PC-9 (cell line): ENCODE measurements around the gene PPP1R27. TPM values are rescaled to one million over a fixed set of nuclear protein-coding genes. Genes with fewer than 3 reads are reported as not detected.

Source experiments
- BruUV-seq: library from RNA; stranded (reverse); fragments of 400-500 nt; replicated peaks from 2 replicates; lab custom pipeline; 2021; lab: Mats Ljungman, UMichigan
- CTCF ChIA-PET: fragments of 300-600 bp; sonication (Branson Sonifier 250); formaldehyde crosslinking; loops from one replicate; lab custom pipeline; 2022; ENCODE audit warnings: antibody characterized with exemption; lab: Charles Lee
- POLR2A ChIA-PET: fragments of 300-600 bp; sonication (Branson Sonifier 250); formaldehyde crosslinking; loops from one replicate; lab custom pipeline; 2022; ENCODE audit warnings: antibody characterized with exemption; ENCODE audit not compliant: unreplicated experiment; lab: Charles Lee
- DNase-seq, 2 experiments: peaks; one replicate each; pipeline versions ENCODE4 v3.0.0 to v3.0.0-alpha.2; 2015 to 2022; ENCODE audit warnings: mixed read lengths in 1 of 2
- H2AFZ ChIP-seq: fragments of 200-600 bp; sonication (generic); 2 replicates; pipeline ENCODE4 v1.8.1; 2017; ENCODE audit warnings: antibody characterized with exemption
- H3F3A ChIP-seq: fragments of 200-600 bp; sonication (generic); 2 replicates; pipeline ENCODE4 v1.8.1; 2017; ENCODE audit warnings: antibody characterized with exemption, mild to moderate bottlenecking, low read depth; ENCODE audit not compliant: insufficient read depth
- H3K27ac ChIP-seq: fragments of 200-600 bp; sonication (generic); 2 replicates; pipeline ENCODE4 v1.6.1; 2016; ENCODE audit warnings: mixed run types
- H3K27me3 ChIP-seq: fragments of 200-600 bp; sonication (generic); 2 replicates; pipeline ENCODE4 v1.6.1; 2016; ENCODE audit warnings: low read depth, mixed run types; ENCODE audit not compliant: insufficient read depth
- H3K36me3 ChIP-seq: fragments of 200-600 bp; sonication (generic); 2 replicates; pipeline ENCODE4 v1.6.1; 2016; ENCODE audit warnings: low read depth, mixed run types
- H3K4me1 ChIP-seq: fragments of 200-600 bp; sonication (generic); replicated peaks from 2 replicates; pipeline ENCODE4 v1.6.1; 2016; ENCODE audit warnings: mixed run types; ENCODE audit not compliant: insufficient read depth
- H3K4me2 ChIP-seq: fragments of 200-600 bp; sonication (generic); 2 replicates; pipeline ENCODE4 v1.6.1; 2017; ENCODE audit warnings: mixed run types
- H3K4me3 ChIP-seq: fragments of 200-600 bp; sonication (generic); 2 replicates; pipeline ENCODE4 v1.6.1; 2016; ENCODE audit warnings: mixed run types
- H3K79me2 ChIP-seq: fragments of 200-600 bp; sonication (generic); 2 replicates; pipeline ENCODE4 v1.6.1; 2017; ENCODE audit warnings: low read depth, mixed run types
- H3K9me2 ChIP-seq: fragments of 200-600 bp; sonication (generic); 2 replicates; pipeline ENCODE4 v1.8.1; 2017; ENCODE audit warnings: mild to moderate bottlenecking; ENCODE audit not compliant: insufficient read depth
- H3K9me3 ChIP-seq: fragments of 200-600 bp; sonication (generic); 2 replicates; pipeline ENCODE4 v1.8.1; 2016; ENCODE audit warnings: low read depth; ENCODE audit not compliant: insufficient read depth
- H4K20me1 ChIP-seq: fragments of 200-600 bp; sonication (generic); 2 replicates; pipeline ENCODE4 v1.8.1; 2017; ENCODE audit not compliant: insufficient read depth
- CTCF ChIP-seq: fragments of 200-600 bp; sonication (generic); conservative IDR thresholded peaks from 2 replicates; pipeline ENCODE4 v1.6.1; 2017; ENCODE audit warnings: mixed run types, antibody characterized with exemption, mild to moderate bottlenecking, moderate library complexity
- EZH2 ChIP-seq: fragments of 200-600 bp; sonication (generic); IDR thresholded peaks from 2 replicates; pipeline ENCODE4 v1.8.0; 2017; ENCODE audit warnings: antibody characterized with exemption, low read depth
- intact Hi-C: fragments of 100-400 bp; cut with micrococcal nuclease; formaldehyde crosslinking; loops from one replicate; pipeline ENCODE4 v1.10.0; 2022; ENCODE audit not compliant: unreplicated experiment
- total RNA-seq: library from RNA; stranded (reverse); gene quantifications from 2 replicates; pipeline ENCODE4 v1.2.3, GENCODE V29; 2021

PPP1R27 gene
- total RNA-seq, 1 experiment from 2014 or later, result not detected

- Histone ChIP-seq H3K36me3 (peaks cover 10% of the 10 kb centered on the region; the same call in 1 of the 2 replicates), H3K27me3 (no peaks in the 10 kb centered on the region), H3K9me3 (no peaks in the 10 kb centered on the region), H4K20me1 (peaks cover 42% of the 10 kb centered on the region), H3K79me2 (peaks cover 44% of the 10 kb centered on the region), H3K4me3 (no peak overlapping the region), H3K9me2 (no peaks in the 10 kb centered on the region), H2AFZ (no peak overlapping the region), H3K4me2 (no peak overlapping the region), H3F3A (peaks cover 54% of the 10 kb centered on the region), H3K4me1 (no peaks in the 10 kb centered on the region), H3K27ac (no peak overlapping the region)
- no peak for DNase-seq
- CTCF ChIA-PET, result no interaction called here
- POLR2A ChIA-PET, result no interaction called here
- BruUV-seq, result no TSS peak
- intact Hi-C loops, result no loop called here
- TF ChIP-seq CTCF, result no peak
- TF ChIP-seq EZH2, result no peak
Measured at GRCh38 chr17:81863833-81864768, 29.3 kb upstream of the PPP1R27 start.

GRCh38 chr17:81863123-81863675 lies 28.3 kb upstream of the PPP1R27 start:
- H3K79me2 ChIP-seq, result peaks cover 53% of the 10 kb centered on the region
- no TSS peak for BruUV-seq
- H3K27ac ChIP-seq, result no peak overlapping the region

More at GRCh38 chr17:81863123-81863675, 28.3 kb upstream of the PPP1R27 start:
- DNase-seq, result no peak
- no peak for TF ChIP-seq CTCF
- TF ChIP-seq EZH2, result no peak
- H3K36me3 ChIP-seq, result peaks cover 10% of the 10 kb centered on the region; the same call in 1 of the 2 replicates
- intact Hi-C loops, result no loop called here
- H2AFZ ChIP-seq, result no peak overlapping the region
- no peaks in the 10 kb centered on the region for H3K9me2 ChIP-seq
- POLR2A ChIA-PET, result no interaction called here
- H3F3A ChIP-seq, result peaks cover 47% of the 10 kb centered on the region; the same call in 1 of the 2 replicates
- no peak overlapping the region for H3K4me3 ChIP-seq
- no peaks in the 10 kb centered on the region for H3K27me3 ChIP-seq
- peaks cover 39% of the 10 kb centered on the region; the same call in 1 of the 2 replicates for H4K20me1 ChIP-seq
- peak overlapping the region; percentile 81; the same call in 1 of the 2 replicates for H3K4me2 ChIP-seq
- no peaks in the 10 kb centered on the region for H3K4me1 ChIP-seq
- CTCF ChIA-PET, result interaction anchor here (0.6 kb wide), 2 partner anchors 9 to 129 kb away, joined by 3 read pairs; no protein-coding TSS in a partner anchor
- no peaks in the 10 kb centered on the region for H3K9me3 ChIP-seq
